ENCODE results near the gene RBBP8NL.

RBBP8NL gene

GRCh38 chr20:62368976-62369814, 58.1 kb downstream of the RBBP8NL start:
- H3K4me3 ChIP-seq (ENCODE audit: low read depth, low read length): peak overlapping the region; percentile 63
- H3K4me1 ChIP-seq (ENCODE audit: control insufficient read depth, insufficient read depth, low read length, unreplicated experiment): peaks cover 47% of the 10 kb centered on the region
- no peak overlapping the region for H2AFZ ChIP-seq (ENCODE audit: low read length, unreplicated experiment)
- no peaks in the 10 kb centered on the region for H3K27me3 ChIP-seq (ENCODE audit: insufficient read depth, low read length)
- H3K36me3 ChIP-seq (ENCODE audit: insufficient read depth, low read length): no peaks in the 10 kb centered on the region
- H3K79me2 ChIP-seq (ENCODE audit: control insufficient read depth, insufficient read depth, low read length, unreplicated experiment): no peaks in the 10 kb centered on the region
- no peak overlapping the region for H3K27ac ChIP-seq (ENCODE audit: low read depth, low read length)

GRCh38 chr20:62368392-62368975, 58.9 kb downstream of the RBBP8NL start:
- H3K79me2 ChIP-seq (ENCODE audit: control insufficient read depth, insufficient read depth, low read length, unreplicated experiment): no peaks in the 10 kb centered on the region
- no peaks in the 10 kb centered on the region for H3K27me3 ChIP-seq (ENCODE audit: insufficient read depth, low read length)
- H3K4me3 ChIP-seq (ENCODE audit: low read depth, low read length): peak overlapping the region; percentile 63
- peaks cover 54% of the 10 kb centered on the region for H3K4me1 ChIP-seq (ENCODE audit: control insufficient read depth, insufficient read depth, low read length, unreplicated experiment)
- no peak overlapping the region for H3K27ac ChIP-seq (ENCODE audit: low read depth, low read length)
- H3K36me3 ChIP-seq (ENCODE audit: insufficient read depth, low read length): no peaks in the 10 kb centered on the region
- no peak overlapping the region for H2AFZ ChIP-seq (ENCODE audit: low read length, unreplicated experiment)

- Histone ChIP-seq H3K4me1 (ENCODE audit: control insufficient read depth, insufficient read depth, low read length, unreplicated experiment) (peaks cover 58% of the 10 kb centered on the region), H2AFZ (ENCODE audit: low read length, unreplicated experiment) (no peak overlapping the region), H3K4me3 (ENCODE audit: low read depth, low read length) (peak overlapping the region; percentile 63), H3K36me3 (ENCODE audit: insufficient read depth, low read length) (no peaks in the 10 kb centered on the region), H3K79me2 (ENCODE audit: control insufficient read depth, insufficient read depth, low read length, unreplicated experiment) (no peaks in the 10 kb centered on the region), H3K27me3 (ENCODE audit: insufficient read depth, low read length) (no peaks in the 10 kb centered on the region), H3K27ac (ENCODE audit: low read depth, low read length) (no peak overlapping the region)
Measured at GRCh38 chr20:62367633-62368391, 59.5 kb downstream of the RBBP8NL start.

- Histone ChIP-seq H3K36me3 (ENCODE audit: insufficient read depth, low read length) (no peaks in the 10 kb centered on the region), H2AFZ (ENCODE audit: low read length, unreplicated experiment) (peak within 1 kb of the TSS; percentile 73), H3K27me3 (ENCODE audit: insufficient read depth, low read length) (no peaks in the 10 kb centered on the region), H3K27ac (ENCODE audit: low read depth, low read length) (no peak within 1 kb of the TSS), H3K4me1 (ENCODE audit: control insufficient read depth, insufficient read depth, low read length, unreplicated experiment) (peaks cover 58% of the 10 kb centered on the region), H3K79me2 (ENCODE audit: control insufficient read depth, insufficient read depth, low read length, unreplicated experiment) (no peaks in the 10 kb centered on the region), H3K4me3 (ENCODE audit: low read depth, low read length) (peak within 1 kb of the TSS; percentile 88)
Measured at GRCh38 chr20:62367136-62367632, 60.2 kb downstream of the RBBP8NL start, which contains the start of gene LAMA5. Gene LAMA5 (minus strand): TSS chr20:62367312. CDS start chr20:62367245, 67 bp downstream.

GRCh38 chr20:62366370-62367135, 60.8 kb downstream of the RBBP8NL start:
- Histone ChIP-seq H3K36me3 (ENCODE audit: insufficient read depth, low read length) (no peaks in the 10 kb centered on the region), H3K27me3 (ENCODE audit: insufficient read depth, low read length) (no peaks in the 10 kb centered on the region), H3K79me2 (ENCODE audit: control insufficient read depth, insufficient read depth, low read length, unreplicated experiment) (no peaks in the 10 kb centered on the region), H3K4me3 (ENCODE audit: low read depth, low read length) (peak overlapping the region; percentile 88), H2AFZ (ENCODE audit: low read length, unreplicated experiment) (peak overlapping the region; percentile 73), H3K4me1 (ENCODE audit: control insufficient read depth, insufficient read depth, low read length, unreplicated experiment) (peaks cover 58% of the 10 kb centered on the region), H3K27ac (ENCODE audit: low read depth, low read length) (no peak overlapping the region)

- no peaks in the 10 kb centered on the region for H3K36me3 ChIP-seq (ENCODE audit: insufficient read depth, low read length)
- H3K4me1 ChIP-seq (ENCODE audit: control insufficient read depth, insufficient read depth, low read length, unreplicated experiment): peaks cover 60% of the 10 kb centered on the region
- H3K4me3 ChIP-seq (ENCODE audit: low read depth, low read length): peak overlapping the region; percentile 88
- H2AFZ ChIP-seq (ENCODE audit: low read length, unreplicated experiment): no peak overlapping the region
- no peak overlapping the region for H3K27ac ChIP-seq (ENCODE audit: low read depth, low read length)
- no peaks in the 10 kb centered on the region for H3K27me3 ChIP-seq (ENCODE audit: insufficient read depth, low read length)
- H3K79me2 ChIP-seq (ENCODE audit: control insufficient read depth, insufficient read depth, low read length, unreplicated experiment): no peaks in the 10 kb centered on the region
Measured at GRCh38 chr20:62365814-62366369, 61.4 kb downstream of the RBBP8NL start.

- Histone ChIP-seq H3K36me3 (ENCODE audit: insufficient read depth, low read length) (no peaks in the 10 kb centered on the region), H3K4me3 (ENCODE audit: low read depth, low read length) (no peak overlapping the region; the same call in 1 of the 2 replicates), H3K4me1 (ENCODE audit: control insufficient read depth, insufficient read depth, low read length, unreplicated experiment) (peaks cover 55% of the 10 kb centered on the region), H3K27me3 (ENCODE audit: insufficient read depth, low read length) (no peaks in the 10 kb centered on the region), H3K27ac (ENCODE audit: low read depth, low read length) (no peak overlapping the region; the same call in 1 of the 2 replicates), H2AFZ (ENCODE audit: low read length, unreplicated experiment) (no peak overlapping the region), H3K79me2 (ENCODE audit: control insufficient read depth, insufficient read depth, low read length, unreplicated experiment) (no peaks in the 10 kb centered on the region)
Measured at GRCh38 chr20:62364911-62365736, 62.2 kb downstream of the RBBP8NL start.

- peak overlapping the region; percentile 8; the same call in 1 of the 2 replicates for H3K27ac ChIP-seq (ENCODE audit: low read depth, low read length)
- H3K27me3 ChIP-seq (ENCODE audit: insufficient read depth, low read length): no peaks in the 10 kb centered on the region
- no peak overlapping the region for H3K4me3 ChIP-seq (ENCODE audit: low read depth, low read length)
- H3K4me1 ChIP-seq (ENCODE audit: control insufficient read depth, insufficient read depth, low read length, unreplicated experiment): peaks cover 55% of the 10 kb centered on the region
- H3K79me2 ChIP-seq (ENCODE audit: control insufficient read depth, insufficient read depth, low read length, unreplicated experiment): no peaks in the 10 kb centered on the region
- H3K36me3 ChIP-seq (ENCODE audit: insufficient read depth, low read length): no peaks in the 10 kb centered on the region
- H2AFZ ChIP-seq (ENCODE audit: low read length, unreplicated experiment): no peak overlapping the region
Measured at GRCh38 chr20:62363920-62364851, 63.2 kb downstream of the RBBP8NL start.

Measured in ACC112 (cell line).